Measurements from ENCODE around the gene ZNF407. TPM values are rescaled to one million over a fixed set of nuclear protein-coding genes. Genes with fewer than 3 reads are reported as not detected.
A peak's percentile ranks its signal among the peaks of the same experiment; 100 is the strongest.

Gene ZNF407
- total RNA-seq, 1 donor from 2014 or later: 14.7 TPM

- peaks cover 29% of the 10 kb centered on the region for H3K36me3 Mint-ChIP-seq
- no peak overlapping the region for H3K4me3 Mint-ChIP-seq
- H3K9me3 Mint-ChIP-seq: no peaks in the 10 kb centered on the region
- DNase-seq (ENCODE audit: extremely low spot score, unreplicated experiment): no peak
- peaks cover 27% of the 10 kb centered on the region for H3K4me1 Mint-ChIP-seq (ENCODE audit: unreplicated experiment)
- H3K27ac Mint-ChIP-seq: peak overlapping the region; percentile 17
- TF ChIP-seq CTCF (conservative IDR thresholded peaks at IDR 0.05): no peak
- no peaks in the 10 kb centered on the region for H3K27me3 Mint-ChIP-seq
Observed at GRCh38 chr18:74635224-74635975, 37.7 kb downstream of the ZNF407 start.

- Mint-ChIP-seq H3K27me3 (no peaks in the 10 kb centered on the region), H3K4me1 (ENCODE audit: unreplicated experiment) (peaks cover 11% of the 10 kb centered on the region), H3K4me3 (no peak overlapping the region), H3K27ac (no peak overlapping the region), H3K36me3 (peaks cover 23% of the 10 kb centered on the region), H3K9me3 (no peaks in the 10 kb centered on the region)
- no peak for TF ChIP-seq CTCF (conservative IDR thresholded peaks at IDR 0.05)
- no peak for DNase-seq (ENCODE audit: extremely low spot score, unreplicated experiment)
Observed at GRCh38 chr18:74637070-74637469, 39.4 kb downstream of the ZNF407 start.

- DNase-seq (ENCODE audit: extremely low spot score, unreplicated experiment): no peak
- TF ChIP-seq CTCF (conservative IDR thresholded peaks at IDR 0.05): no peak
- no peaks in the 10 kb centered on the region for H3K27me3 Mint-ChIP-seq
- no peaks in the 10 kb centered on the region for H3K9me3 Mint-ChIP-seq
- H3K4me3 Mint-ChIP-seq: no peak overlapping the region
- H3K36me3 Mint-ChIP-seq: peaks cover 18% of the 10 kb centered on the region
- peaks cover 9% of the 10 kb centered on the region for H3K4me1 Mint-ChIP-seq (ENCODE audit: unreplicated experiment)
- H3K27ac Mint-ChIP-seq: no peak overlapping the region
Observed at GRCh38 chr18:74638210-74638609, 40.5 kb downstream of the ZNF407 start.

- Mint-ChIP-seq H3K36me3 (peaks cover 18% of the 10 kb centered on the region), H3K27me3 (peaks cover 10% of the 10 kb centered on the region), H3K4me3 (no peak overlapping the region), H3K27ac (no peak overlapping the region), H3K4me1 (ENCODE audit: unreplicated experiment) (peaks cover 3% of the 10 kb centered on the region), H3K9me3 (no peaks in the 10 kb centered on the region)
- TF ChIP-seq CTCF (conservative IDR thresholded peaks at IDR 0.05): no peak
- DNase-seq (ENCODE audit: extremely low spot score, unreplicated experiment): no peak
Observed at GRCh38 chr18:74644713-74645112, 47.0 kb downstream of the ZNF407 start.

GRCh38 chr18:74645679-74646078 is 48.0 kb downstream of the ZNF407 start:
- peaks cover 18% of the 10 kb centered on the region for H3K36me3 Mint-ChIP-seq
- no peaks in the 10 kb centered on the region for H3K9me3 Mint-ChIP-seq
- H3K27ac Mint-ChIP-seq: no peak overlapping the region
- peaks cover 3% of the 10 kb centered on the region for H3K4me1 Mint-ChIP-seq (ENCODE audit: unreplicated experiment)
- no peak for DNase-seq (ENCODE audit: extremely low spot score, unreplicated experiment)
- H3K27me3 Mint-ChIP-seq: peaks cover 12% of the 10 kb centered on the region
- no peak overlapping the region for H3K4me3 Mint-ChIP-seq
- no peak for TF ChIP-seq CTCF (conservative IDR thresholded peaks at IDR 0.05)

Data from type B pancreatic cell (in vitro differentiated cells).